ENCODE data around the gene SKOR1.

SKOR1 gene

GRCh38 chr15:67823314-67824196 is 1.8 kb upstream of the SKOR1 start:
- no peaks in the 10 kb centered on the region for H3K9me3 ChIP-seq (ENCODE audit: insufficient read depth, low read length, severe bottlenecking)
- H3K4me2 ChIP-seq (ENCODE audit: insufficient read depth, low read length) = peak overlapping the region; percentile 22; the same call in 1 of the 2 replicates

GRCh38 chr15:67824197-67824968 is 926 bp upstream of the SKOR1 start:
- Histone ChIP-seq H3K4me2 (ENCODE audit: insufficient read depth, low read length) (no peak overlapping the region), H3K4me3 (ENCODE audit: low read depth in 1 of 2, low read length in 2 of 2) (no peak overlapping the region), H3K27me3 (ENCODE audit: insufficient read depth, low read length, poor library complexity) (no peaks in the 10 kb centered on the region), H3K9me3 (ENCODE audit: insufficient read depth, low read length, severe bottlenecking) (no peaks in the 10 kb centered on the region), H4K20me1 (ENCODE audit: insufficient read depth, low read length) (no peaks in the 10 kb centered on the region), H3K4me1 (ENCODE audit: insufficient read depth, low read length) (0 out of 2 replicates have a peak, but pooled peaks cover 2% of the 10 kb centered on the region), H2AFZ (ENCODE audit: low read depth, low read length) (no peak overlapping the region), H3K79me2 (ENCODE audit: insufficient read depth, low read length) (no peaks in the 10 kb centered on the region), H3K27ac (ENCODE audit: low read length) (no peak overlapping the region), H3K36me3 (ENCODE audit: insufficient read depth, low read length) (peaks cover 5% of the 10 kb centered on the region), H3K9ac (ENCODE audit: low read depth, low read length) (no peak overlapping the region)
- DNase-seq = no peak
- no peak for TF ChIP-seq CTCF (IDR thresholded peaks at IDR 0.05; ENCODE audit: borderline replicate concordance, extremely low read depth, low read length, poor library complexity, severe bottlenecking)
- no peak for TF ChIP-seq EZH2 (IDR thresholded peaks at IDR 0.05; ENCODE audit: borderline replicate concordance, low read depth, low read length, severe bottlenecking)
- no peak for ATAC-seq (ENCODE audit: insufficient read depth, low read depth)

More at GRCh38 chr15:67823314-67824196, 1.8 kb upstream of the SKOR1 start:
- TF ChIP-seq CTCF (IDR thresholded peaks at IDR 0.05; ENCODE audit: borderline replicate concordance, extremely low read depth, low read length, poor library complexity, severe bottlenecking) (no peak), EZH2 (IDR thresholded peaks at IDR 0.05; ENCODE audit: borderline replicate concordance, low read depth, low read length, severe bottlenecking) (no peak)
- Histone ChIP-seq H3K4me3 (ENCODE audit: low read depth in 1 of 2, low read length in 2 of 2) (no peak overlapping the region), H3K9ac (ENCODE audit: low read depth, low read length) (no peak overlapping the region), H3K27ac (ENCODE audit: low read length) (no peak overlapping the region), H3K27me3 (ENCODE audit: insufficient read depth, low read length, poor library complexity) (no peaks in the 10 kb centered on the region), H3K36me3 (ENCODE audit: insufficient read depth, low read length) (peaks cover 5% of the 10 kb centered on the region), H3K4me1 (ENCODE audit: insufficient read depth, low read length) (0 out of 2 replicates have a peak, but pooled peaks cover 2% of the 10 kb centered on the region), H3K79me2 (ENCODE audit: insufficient read depth, low read length) (no peaks in the 10 kb centered on the region), H4K20me1 (ENCODE audit: insufficient read depth, low read length) (no peaks in the 10 kb centered on the region), H2AFZ (ENCODE audit: low read depth, low read length) (no peak overlapping the region)
- peak; percentile 55; the same call in 2 of the 3 replicates for ATAC-seq (ENCODE audit: insufficient read depth, low read depth)
- peak; percentile 19 for DNase-seq

- no peak overlapping the region for H3K27ac ChIP-seq (ENCODE audit: low read length)
- H3K9me3 ChIP-seq (ENCODE audit: insufficient read depth, low read length, severe bottlenecking) = no peaks in the 10 kb centered on the region
- no peaks in the 10 kb centered on the region for H3K27me3 ChIP-seq (ENCODE audit: insufficient read depth, low read length, poor library complexity)
- no peak overlapping the region for H3K4me2 ChIP-seq (ENCODE audit: insufficient read depth, low read length)
- H3K36me3 ChIP-seq (ENCODE audit: insufficient read depth, low read length) = peaks cover 5% of the 10 kb centered on the region
- DNase-seq (no peak), ATAC-seq (ENCODE audit: insufficient read depth, low read depth) (no peak)
- no peaks in the 10 kb centered on the region for H3K79me2 ChIP-seq (ENCODE audit: insufficient read depth, low read length)
- no peak overlapping the region for H3K4me3 ChIP-seq (ENCODE audit: low read depth in 1 of 2, low read length in 2 of 2)
- H2AFZ ChIP-seq (ENCODE audit: low read depth, low read length) = no peak overlapping the region
- no peaks in the 10 kb centered on the region for H4K20me1 ChIP-seq (ENCODE audit: insufficient read depth, low read length)
- TF ChIP-seq CTCF (IDR thresholded peaks at IDR 0.05; ENCODE audit: borderline replicate concordance, extremely low read depth, low read length, poor library complexity, severe bottlenecking) = no peak
- TF ChIP-seq EZH2 (IDR thresholded peaks at IDR 0.05; ENCODE audit: borderline replicate concordance, low read depth, low read length, severe bottlenecking) = no peak
- 0 out of 2 replicates have a peak, but pooled peaks cover 2% of the 10 kb centered on the region for H3K4me1 ChIP-seq (ENCODE audit: insufficient read depth, low read length)
- no peak overlapping the region for H3K9ac ChIP-seq (ENCODE audit: low read depth, low read length)
These were observed 790 bp downstream of the SKOR1 start for GRCh38 chr15:67825881-67826716.
